Prostate gland (tissue), 2 donors: ENCODE measurements around the gene GADD45G. TPM values are rescaled to one million over a fixed set of nuclear protein-coding genes. Genes with fewer than 3 reads are reported as not detected.

ENCODE experiments used
- DNase-seq: peaks from one replicate; pipeline ENCODE4 v3.0.0-alpha.2; 2019; ENCODE audit warnings: low spot score
- H3K27ac ChIP-seq, 2 donors: fragments of 200-600 bp; sonication (generic); 2 replicates each; pipeline ENCODE4 v1.5.1; 2017 to 2019
- H3K27me3 ChIP-seq: fragments of 200-600 bp; sonication (generic); replicated peaks from 2 replicates; pipeline ENCODE4 v1.5.1; 2019; ENCODE audit not compliant: insufficient read depth
- H3K36me3 ChIP-seq, 2 donors: fragments of 200-600 bp; sonication (generic); 1 replicate in 1 of 2; 2 replicates in 1 of 2; pipeline versions ENCODE4 v1.5.1 to v1.8.1; 2017 to 2019
- H3K4me1 ChIP-seq: fragments of 200-600 bp; sonication (generic); replicated peaks from 2 replicates; pipeline ENCODE4 v1.5.1; 2019
- H3K4me3 ChIP-seq, 2 donors: fragments of 200-600 bp; sonication (generic); 2 replicates each; pipeline ENCODE4 v1.5.1; 2017 to 2019
- H3K9me3 ChIP-seq: fragments of 200-600 bp; sonication (generic); 2 replicates; pipeline ENCODE4 v1.5.1; 2017
- POLR2A ChIP-seq: fragments of 450-650 bp; IDR thresholded peaks from one replicate; pipeline ENCODE4 v1.6.1; 2016; ENCODE audit warnings: antibody characterized with exemption, mild to moderate bottlenecking
- POLR2AphosphoS5 ChIP-seq: sonication (generic); formaldehyde crosslinking; IDR thresholded peaks from one replicate; pipeline ENCODE4 v1.6.1; 2017; ENCODE audit warnings: antibody characterized with exemption
- WGBS: methylation state at CpG from one replicate; pipeline ENCODE4 v1.1.5; 2018; 5-methylcytosine and 5-hydroxymethylcytosine counted together
- intact Hi-C: fragments of 100-400 bp; cut with DNase I; formaldehyde crosslinking; loops from one replicate; pipeline ENCODE4 v1.14.2; 2022
- total RNA-seq, 2 donors: library from RNA; depleted of rRNA; stranded (reverse); fragments of >200 nt; gene quantifications; one replicate each; pipeline ENCODE4 v1.1.0, GENCODE V29; 2016
- TF ChIP-seq, protein P1 (sequence below), 4 experiments: fragments of 200-600 bp in 2 of 4; fragments of 450-650 bp in 2 of 4; sonication (generic) in 2 of 4; IDR thresholded peaks; 1 replicate in 3 of 4; 2 replicates in 1 of 4; pipeline ENCODE4 v1.5.1; 2016 to 2019; ENCODE audit warnings: antibody characterized with exemption in 4 of 4, mild to moderate bottlenecking in 2 of 4, moderate library complexity in 2 of 4

The GADD45G gene
- total RNA-seq, 2 donors from 2014 or later: 28.4 to 88.5 TPM

DNA sequence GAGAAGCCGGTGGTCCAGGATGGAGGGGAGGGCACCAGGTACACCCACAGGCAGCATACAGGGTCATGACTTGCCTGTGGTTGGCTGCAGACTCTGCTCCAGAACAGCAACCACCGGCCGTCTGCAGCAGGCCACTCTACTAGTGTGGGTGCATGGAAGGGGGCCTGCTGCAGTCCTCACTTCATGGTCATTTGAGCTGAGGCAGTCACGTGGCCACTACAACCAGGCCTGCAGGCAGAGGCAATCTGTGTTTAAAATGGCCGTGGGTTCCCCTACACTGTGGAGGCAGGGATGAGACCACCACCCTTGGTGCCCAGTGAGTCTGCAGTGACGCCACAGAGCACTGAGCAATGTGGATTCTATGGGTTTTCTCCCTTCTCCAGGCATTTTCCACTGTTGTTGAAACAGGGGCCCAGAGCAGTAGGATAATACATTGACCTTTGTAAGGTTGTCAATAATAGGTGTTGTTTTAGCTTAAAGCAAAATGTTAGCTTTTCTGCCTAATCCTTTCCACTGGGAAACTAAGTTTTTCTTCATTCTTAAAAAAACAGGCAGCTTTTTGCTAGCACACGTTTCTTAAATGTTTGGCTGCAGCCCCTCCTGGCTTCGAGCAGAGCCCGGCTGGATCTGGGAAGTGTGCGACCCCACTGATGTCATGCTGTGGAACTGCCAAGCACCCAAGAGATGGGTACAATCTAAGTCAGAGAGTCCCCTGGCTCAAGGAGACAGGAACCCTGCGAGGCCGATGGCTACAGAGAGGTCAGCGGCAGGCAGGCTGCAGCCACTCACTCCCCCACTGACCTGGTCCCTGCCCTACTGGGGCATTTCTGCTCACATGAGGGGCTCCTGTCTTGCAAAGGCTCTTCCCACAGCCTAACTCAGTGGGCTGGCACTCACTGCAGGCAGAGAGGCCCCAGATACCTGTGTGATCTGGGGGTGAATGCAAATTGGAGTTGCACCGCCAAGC lies 21.2 kb downstream of the GADD45G start:
- DNase-seq: no peak
- TF ChIP-seq POLR2A: no peak
- TF ChIP-seq, protein P1, sequence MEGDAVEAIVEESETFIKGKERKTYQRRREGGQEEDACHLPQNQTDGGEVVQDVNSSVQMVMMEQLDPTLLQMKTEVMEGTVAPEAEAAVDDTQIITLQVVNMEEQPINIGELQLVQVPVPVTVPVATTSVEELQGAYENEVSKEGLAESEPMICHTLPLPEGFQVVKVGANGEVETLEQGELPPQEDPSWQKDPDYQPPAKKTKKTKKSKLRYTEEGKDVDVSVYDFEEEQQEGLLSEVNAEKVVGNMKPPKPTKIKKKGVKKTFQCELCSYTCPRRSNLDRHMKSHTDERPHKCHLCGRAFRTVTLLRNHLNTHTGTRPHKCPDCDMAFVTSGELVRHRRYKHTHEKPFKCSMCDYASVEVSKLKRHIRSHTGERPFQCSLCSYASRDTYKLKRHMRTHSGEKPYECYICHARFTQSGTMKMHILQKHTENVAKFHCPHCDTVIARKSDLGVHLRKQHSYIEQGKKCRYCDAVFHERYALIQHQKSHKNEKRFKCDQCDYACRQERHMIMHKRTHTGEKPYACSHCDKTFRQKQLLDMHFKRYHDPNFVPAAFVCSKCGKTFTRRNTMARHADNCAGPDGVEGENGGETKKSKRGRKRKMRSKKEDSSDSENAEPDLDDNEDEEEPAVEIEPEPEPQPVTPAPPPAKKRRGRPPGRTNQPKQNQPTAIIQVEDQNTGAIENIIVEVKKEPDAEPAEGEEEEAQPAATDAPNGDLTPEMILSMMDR (IDR thresholded peaks at IDR 0.05): no peak
- no peak for TF ChIP-seq POLR2AphosphoS5
- H3K36me3 ChIP-seq: no peaks in the 10 kb centered on the region
- H3K27ac ChIP-seq: no peak overlapping the region
- no peak overlapping the region for H3K4me3 ChIP-seq
- peaks cover 22% of the 10 kb centered on the region for H3K4me1 ChIP-seq
- H3K27me3 ChIP-seq: no peaks in the 10 kb centered on the region
- H3K9me3 ChIP-seq: no peaks in the 10 kb centered on the region
- WGBS: 90% methylated on average over 14 of the region's 14 CpGs
- intact Hi-C loops: no loop called here

DNA sequence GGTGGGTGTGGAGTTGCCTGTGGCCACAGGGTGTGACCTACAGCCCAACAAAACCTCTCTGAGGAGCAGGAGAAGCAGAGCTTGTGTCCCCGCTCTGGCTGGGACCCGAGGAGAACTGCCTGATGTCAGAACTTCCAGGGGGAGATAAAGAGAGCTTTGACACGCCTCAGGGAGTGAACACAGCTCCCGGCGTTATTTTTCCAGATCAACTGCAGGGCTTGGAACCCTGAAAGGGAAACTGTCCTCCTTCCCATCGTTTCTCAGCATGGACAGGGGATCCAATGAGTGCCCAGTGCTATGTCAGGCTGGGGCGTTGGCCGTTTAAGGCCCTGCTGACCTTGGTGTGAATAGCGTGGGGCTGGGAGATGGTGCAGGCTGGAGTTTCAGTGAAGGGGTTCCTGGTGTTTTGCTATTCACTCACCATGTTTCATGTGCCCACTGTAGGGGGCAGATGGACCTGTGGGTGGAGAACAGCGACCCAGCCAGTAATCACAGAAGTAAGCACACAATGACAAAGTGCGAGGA lies 22.0 kb downstream of the GADD45G start:
- 78% methylated on average over 11 of the region's 11 CpGs for WGBS
- Histone ChIP-seq H3K4me3 (no peak overlapping the region), H3K9me3 (no peaks in the 10 kb centered on the region), H3K27ac (no peak overlapping the region), H3K27me3 (no peaks in the 10 kb centered on the region), H3K36me3 (no peaks in the 10 kb centered on the region), H3K4me1 (peaks cover 19% of the 10 kb centered on the region)
- intact Hi-C loops: no loop called here
- no peak for DNase-seq
- no peak for TF ChIP-seq POLR2AphosphoS5
- TF ChIP-seq POLR2A: no peak
- TF ChIP-seq, protein P1 (IDR thresholded peaks at IDR 0.05): no peak

DNA sequence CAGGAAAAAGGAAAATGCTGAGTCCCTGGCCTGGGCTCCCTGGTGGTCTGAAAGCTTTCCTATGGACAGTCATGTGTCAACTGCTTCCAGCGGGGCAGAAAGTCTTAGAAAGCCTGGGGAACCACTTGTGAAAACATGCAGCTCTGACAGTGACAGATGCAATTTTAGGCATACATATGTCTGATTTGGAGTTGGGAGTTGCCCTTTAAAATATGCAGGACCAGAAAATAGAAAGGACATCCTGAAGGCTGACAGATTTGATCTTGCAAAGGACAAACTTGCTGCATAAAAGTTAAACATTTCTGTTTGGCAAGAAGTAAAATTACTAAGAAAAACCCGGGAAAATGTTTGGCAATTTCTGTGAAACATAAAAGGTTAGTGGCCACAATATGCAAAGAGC lies 23.8 kb downstream of the GADD45G start:
- intact Hi-C loops: no loop called here
- Histone ChIP-seq H3K9me3 (no peaks in the 10 kb centered on the region), H3K4me1 (peaks cover 5% of the 10 kb centered on the region), H3K27ac (no peak overlapping the region), H3K27me3 (no peaks in the 10 kb centered on the region), H3K4me3 (no peak overlapping the region), H3K36me3 (no peaks in the 10 kb centered on the region)
- DNase-seq: no peak
- TF ChIP-seq POLR2AphosphoS5: no peak
- TF ChIP-seq, protein P1 (IDR thresholded peaks at IDR 0.05): no peak
- WGBS: 71% methylated on average over 2 of the region's 2 CpGs

DNA sequence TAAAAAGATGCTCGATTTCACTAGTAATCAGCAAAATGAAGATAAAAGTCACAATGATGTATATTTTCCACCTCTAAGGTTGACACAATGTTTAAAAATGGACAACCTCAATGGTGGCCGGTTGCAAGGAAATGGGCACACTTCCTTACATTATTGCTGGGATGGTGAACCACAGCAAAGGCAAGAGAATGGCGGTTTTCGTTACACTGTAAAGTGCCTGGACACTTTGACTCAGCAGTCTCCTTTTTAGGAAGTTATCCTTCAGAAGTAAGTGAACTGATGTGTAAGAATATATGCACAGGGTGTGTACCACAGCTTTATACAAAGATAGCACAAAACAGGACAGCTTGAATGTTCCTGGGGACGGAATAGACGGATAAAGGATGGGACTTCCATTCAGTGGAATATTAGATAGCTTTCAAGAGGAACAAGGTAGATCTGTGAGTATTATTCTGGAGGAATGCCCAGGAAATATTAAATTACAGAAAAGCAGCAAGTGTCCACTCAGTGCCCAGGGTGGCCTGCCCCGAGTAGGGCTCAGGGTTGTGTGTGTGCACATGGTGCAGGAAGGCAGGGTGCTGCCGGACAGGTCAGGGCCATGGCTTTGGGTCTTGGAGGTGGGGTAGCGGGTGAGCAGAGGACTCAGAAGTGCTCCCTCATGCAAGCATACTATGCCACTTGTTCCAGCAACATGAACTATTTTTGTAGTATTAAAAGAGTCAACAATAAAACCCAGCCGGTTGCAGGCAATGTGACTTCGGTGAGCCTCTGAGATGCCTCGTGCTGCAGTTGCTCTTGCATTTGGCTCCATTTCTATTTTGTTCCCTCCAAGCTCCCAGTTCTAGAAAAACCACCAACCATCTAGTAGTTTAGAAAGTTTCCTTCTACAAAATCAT lies 24.5 kb downstream of the GADD45G start:
- intact Hi-C loops: no loop called here
- no peaks in the 10 kb centered on the region for H3K36me3 ChIP-seq
- DNase-seq: no peak
- H3K4me1 ChIP-seq: peaks cover under 1% of the 10 kb centered on the region
- H3K27ac ChIP-seq: no peak overlapping the region
- TF ChIP-seq POLR2AphosphoS5 (peak; percentile 37), POLR2A (no peak)
- TF ChIP-seq, protein P1 (IDR thresholded peaks at IDR 0.05): no peak
- WGBS: 82% methylated on average over 12 of the region's 12 CpGs
- no peak overlapping the region for H3K4me3 ChIP-seq
- H3K27me3 ChIP-seq: no peaks in the 10 kb centered on the region
- no peaks in the 10 kb centered on the region for H3K9me3 ChIP-seq
